Progenitor cell of endocrine pancreas (in vitro differentiated cells): ENCODE data around the gene SPZ1. TPM values are rescaled to one million over a fixed set of nuclear protein-coding genes. Genes with fewer than 3 reads are reported as not detected.
"Not testable (repeated sequence)": the region's sequence is repeated elsewhere in the genome, so short reads cannot be mapped to it uniquely, and the experiment has no call there.

ENCODE experiments used
- DNase-seq: peaks from one replicate; pipeline ENCODE4 v3.0.0; 2021; ENCODE audit warnings: low spot score; ENCODE audit not compliant: unreplicated experiment
- H3K27ac Mint-ChIP-seq: 2 replicates; pipeline ENCODE4 v1.8.0; 2021; ENCODE audit warnings: mild to moderate bottlenecking, moderate library complexity, mixed read lengths
- H3K27me3 Mint-ChIP-seq: 2 replicates; pipeline ENCODE4 v1.8.0; 2021; ENCODE audit warnings: mixed read lengths
- H3K36me3 Mint-ChIP-seq: 2 replicates; pipeline ENCODE4 v1.8.0; 2022; ENCODE audit warnings: mixed read lengths; ENCODE audit not compliant: insufficient read depth
- H3K4me1 Mint-ChIP-seq: 2 replicates; pipeline ENCODE4 v1.8.0; 2021; ENCODE audit warnings: low read depth, mixed read lengths
- H3K4me3 Mint-ChIP-seq: 2 replicates; pipeline ENCODE4 v1.8.0; 2021; ENCODE audit warnings: low read depth, mild to moderate bottlenecking, moderate library complexity, mixed read lengths
- H3K9me3 Mint-ChIP-seq: 2 replicates; pipeline ENCODE4 v1.8.0; 2021; ENCODE audit warnings: low read depth, mixed read lengths
- total RNA-seq: library from RNA; stranded (reverse); gene quantifications from 2 replicates; pipeline ENCODE4 v1.2.1, GENCODE V29; 2021
- TF ChIP-seq, protein P1 (sequence below): fragments of 200-600 bp; sonication (generic); IDR thresholded peaks from one replicate; pipeline ENCODE4 v1.5.0; 2021; ENCODE audit warnings: antibody characterized with exemption, mild to moderate bottlenecking; ENCODE audit not compliant: unreplicated experiment

SPZ1 gene
- total RNA-seq, 1 donor from 2014 or later, result not detected

DNA sequence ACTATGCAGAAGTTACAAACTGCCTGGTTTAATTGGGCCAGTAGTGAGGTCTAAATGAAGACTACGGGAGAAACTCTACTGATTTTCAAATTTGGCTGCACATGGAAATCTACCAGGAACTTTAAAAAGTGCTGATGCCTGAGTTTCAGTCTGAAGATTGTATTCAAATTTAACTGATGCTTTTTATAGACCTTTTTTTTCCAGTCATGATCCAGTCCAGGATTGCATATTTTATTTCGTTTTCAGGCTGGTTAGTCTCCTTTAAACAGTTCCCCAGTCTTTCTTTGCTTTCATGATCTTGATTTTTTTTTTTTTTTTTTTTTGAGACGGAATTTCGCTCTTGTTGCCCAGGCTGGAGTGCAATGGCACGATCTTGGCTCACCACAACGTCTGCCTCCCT is 23.7 kb upstream of the SPZ1 start:
- Mint-ChIP-seq H3K9me3 (peaks cover 3% of the 10 kb centered on the region), H3K27ac (no peak overlapping the region), H3K36me3 (no peaks in the 10 kb centered on the region), H3K4me1 (no peaks in the 10 kb centered on the region), H3K4me3 (no peak overlapping the region), H3K27me3 (no peaks in the 10 kb centered on the region)
- TF ChIP-seq, protein P1, sequence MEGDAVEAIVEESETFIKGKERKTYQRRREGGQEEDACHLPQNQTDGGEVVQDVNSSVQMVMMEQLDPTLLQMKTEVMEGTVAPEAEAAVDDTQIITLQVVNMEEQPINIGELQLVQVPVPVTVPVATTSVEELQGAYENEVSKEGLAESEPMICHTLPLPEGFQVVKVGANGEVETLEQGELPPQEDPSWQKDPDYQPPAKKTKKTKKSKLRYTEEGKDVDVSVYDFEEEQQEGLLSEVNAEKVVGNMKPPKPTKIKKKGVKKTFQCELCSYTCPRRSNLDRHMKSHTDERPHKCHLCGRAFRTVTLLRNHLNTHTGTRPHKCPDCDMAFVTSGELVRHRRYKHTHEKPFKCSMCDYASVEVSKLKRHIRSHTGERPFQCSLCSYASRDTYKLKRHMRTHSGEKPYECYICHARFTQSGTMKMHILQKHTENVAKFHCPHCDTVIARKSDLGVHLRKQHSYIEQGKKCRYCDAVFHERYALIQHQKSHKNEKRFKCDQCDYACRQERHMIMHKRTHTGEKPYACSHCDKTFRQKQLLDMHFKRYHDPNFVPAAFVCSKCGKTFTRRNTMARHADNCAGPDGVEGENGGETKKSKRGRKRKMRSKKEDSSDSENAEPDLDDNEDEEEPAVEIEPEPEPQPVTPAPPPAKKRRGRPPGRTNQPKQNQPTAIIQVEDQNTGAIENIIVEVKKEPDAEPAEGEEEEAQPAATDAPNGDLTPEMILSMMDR, result no peak
- DNase-seq, result no peak

DNA sequence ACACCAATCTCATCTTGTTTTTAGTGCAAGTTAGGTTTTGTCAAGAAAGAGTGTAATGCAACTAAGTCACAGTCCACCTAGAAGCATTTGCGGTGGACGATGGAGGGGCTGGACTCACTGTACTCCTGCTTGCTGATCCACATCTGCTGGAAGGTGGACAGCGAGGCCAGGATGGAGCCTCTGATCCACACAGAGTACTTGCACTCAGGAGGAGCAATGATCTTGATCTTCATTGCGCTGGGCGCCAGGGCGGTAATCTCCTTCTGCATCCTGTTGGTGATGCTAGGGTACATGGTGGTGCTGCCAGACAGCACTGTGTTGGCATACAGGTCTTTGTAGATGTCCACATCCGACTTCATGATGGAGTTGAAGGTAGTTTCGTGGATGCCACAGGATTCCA is 20.2 kb upstream of the SPZ1 start:
- Mint-ChIP-seq H3K27ac (no peak overlapping the region), H3K4me1 (no peaks in the 10 kb centered on the region), H3K36me3 (no peaks in the 10 kb centered on the region), H3K27me3 (no peaks in the 10 kb centered on the region), H3K4me3 (no peak overlapping the region), H3K9me3 (peaks cover 3% of the 10 kb centered on the region)
- no peak for DNase-seq
- TF ChIP-seq, protein P1, result no peak

DNA sequence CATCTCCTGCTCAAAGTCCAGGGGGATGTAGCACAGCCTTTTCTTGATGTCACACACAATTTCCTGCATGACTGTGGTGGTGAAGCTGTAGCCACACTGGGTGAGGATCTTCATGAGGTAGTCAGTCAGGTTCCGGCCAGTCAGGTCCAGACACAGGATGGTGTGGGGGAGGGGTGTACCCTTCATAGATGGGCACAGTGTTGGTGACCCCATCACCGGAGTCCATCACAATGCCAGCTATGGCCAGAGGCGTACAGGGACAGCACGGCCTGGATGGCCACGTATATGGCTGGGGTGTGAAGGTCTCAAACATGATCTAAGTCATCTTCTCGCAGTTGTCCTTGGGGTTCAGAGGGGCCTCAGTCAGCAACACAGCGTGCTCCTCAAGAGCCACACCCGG is 19.7 kb upstream of the SPZ1 start:
- Mint-ChIP-seq H3K27me3 (no peaks in the 10 kb centered on the region), H3K36me3 (no peaks in the 10 kb centered on the region), H3K4me3 (no peak overlapping the region), H3K4me1 (no peaks in the 10 kb centered on the region), H3K27ac (no peak overlapping the region), H3K9me3 (peaks cover 3% of the 10 kb centered on the region)
- TF ChIP-seq, protein P1, result no peak
- no peak for DNase-seq

DNA sequence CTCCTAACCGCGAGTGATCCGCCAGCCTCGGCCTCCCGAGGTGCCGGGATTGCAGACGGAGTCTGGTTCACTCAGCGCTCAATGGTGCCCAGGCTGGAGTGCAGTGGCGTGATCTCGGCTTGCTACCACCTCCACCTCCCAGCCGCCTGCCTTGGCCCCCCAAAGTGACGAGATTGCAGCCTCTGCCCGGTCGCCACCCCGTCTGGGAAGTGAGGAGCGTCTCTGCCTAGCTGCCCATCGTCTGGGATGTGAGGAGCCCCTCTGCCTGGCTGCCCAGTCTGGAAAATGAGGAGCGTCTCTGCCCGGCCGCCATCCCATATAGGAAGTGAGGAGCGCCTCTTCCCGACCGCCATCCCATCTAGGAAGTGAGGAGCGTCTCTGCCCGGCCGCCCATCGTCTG is 19.0 kb upstream of the SPZ1 start:
- not testable (repeated sequence) for H3K4me1 Mint-ChIP-seq, H3K4me3 Mint-ChIP-seq, H3K9me3 Mint-ChIP-seq, H3K27ac Mint-ChIP-seq, DNase-seq, H3K27me3 Mint-ChIP-seq, H3K36me3 Mint-ChIP-seq

DNA sequence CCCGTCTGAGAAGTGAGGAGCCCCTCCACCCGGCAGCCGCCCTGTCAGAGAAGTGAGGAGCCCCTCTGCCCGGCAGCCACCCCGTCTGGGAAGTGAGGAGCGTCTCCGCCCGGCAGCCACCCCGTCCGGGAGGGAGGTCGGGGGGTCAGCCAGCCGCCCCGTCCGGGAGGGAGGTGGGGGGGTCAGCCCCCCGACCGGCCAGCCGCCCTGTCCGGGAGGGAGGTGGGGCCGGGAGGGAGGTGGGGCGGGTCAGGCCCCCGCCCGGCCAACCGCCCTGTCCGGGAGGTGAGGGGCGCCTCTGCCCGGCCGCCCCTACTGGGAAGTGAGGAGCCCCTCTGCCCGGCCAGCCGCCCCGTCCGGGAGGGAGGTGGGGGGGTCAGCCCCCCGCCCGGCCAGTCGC is 18.5 kb upstream of the SPZ1 start:
- H3K36me3 Mint-ChIP-seq, H3K4me1 Mint-ChIP-seq, H3K4me3 Mint-ChIP-seq, H3K9me3 Mint-ChIP-seq, DNase-seq, H3K27ac Mint-ChIP-seq, H3K27me3 Mint-ChIP-seq: not testable (repeated sequence)

DNA sequence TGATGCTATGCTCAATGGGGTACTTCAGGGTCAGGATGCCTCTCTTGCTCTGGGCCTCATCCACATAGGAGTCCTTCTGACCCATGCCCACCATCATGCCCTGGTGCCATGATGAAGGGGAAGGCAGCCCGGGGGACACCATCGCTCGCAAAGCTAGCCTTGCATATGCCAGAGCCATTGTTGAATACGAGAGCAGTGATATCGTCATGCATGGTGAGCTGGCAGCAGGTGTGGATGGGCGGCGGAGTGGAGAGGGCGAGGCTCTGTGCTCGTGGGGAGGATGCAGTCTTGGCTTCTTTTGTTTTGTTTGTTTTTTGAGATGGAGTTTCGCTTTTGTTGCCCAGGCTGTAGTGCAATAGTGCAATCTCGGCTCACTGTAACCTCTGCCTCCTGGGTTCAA is 17.2 kb upstream of the SPZ1 start:
- H3K4me1 Mint-ChIP-seq, result no peaks in the 10 kb centered on the region
- TF ChIP-seq, protein P1, result no peak
- H3K36me3 Mint-ChIP-seq, result no peaks in the 10 kb centered on the region
- no peaks in the 10 kb centered on the region for H3K27me3 Mint-ChIP-seq
- H3K9me3 Mint-ChIP-seq, result peaks cover 3% of the 10 kb centered on the region
- no peak overlapping the region for H3K27ac Mint-ChIP-seq
- DNase-seq, result no peak
- no peak overlapping the region for H3K4me3 Mint-ChIP-seq

DNA sequence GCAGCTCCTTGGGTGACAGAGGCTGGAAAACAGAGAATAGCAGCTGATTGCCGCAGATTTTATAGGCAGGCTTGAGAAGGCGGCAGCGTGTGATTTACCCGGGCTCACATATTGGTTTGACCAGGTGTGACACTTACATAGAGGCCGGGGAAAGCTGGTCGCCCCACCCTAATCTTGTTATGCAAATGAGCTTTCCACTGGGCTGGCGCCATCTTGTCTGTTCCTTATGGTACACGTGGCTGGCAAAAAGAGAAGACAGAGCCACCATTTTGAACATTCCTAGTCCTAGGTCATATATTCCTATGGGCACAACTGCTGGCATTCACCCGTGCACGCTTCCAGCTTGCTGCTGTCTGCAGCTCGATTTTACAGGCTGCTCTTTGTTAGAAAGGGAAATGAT is 11.3 kb upstream of the SPZ1 start:
- Mint-ChIP-seq H3K9me3 (peaks cover 5% of the 10 kb centered on the region), H3K4me3 (no peak overlapping the region), H3K36me3 (no peaks in the 10 kb centered on the region), H3K27ac (no peak overlapping the region), H3K27me3 (no peaks in the 10 kb centered on the region), H3K4me1 (no peaks in the 10 kb centered on the region)
- TF ChIP-seq, protein P1, result no peak
- no peak for DNase-seq
